ENCODE measurements around the gene IGFN1.

GRCh38 chr1:201253411-201253810, 62.8 kb downstream of the IGFN1 start:
- TF ChIP-seq CTCF (IDR thresholded peaks at IDR 0.05 in 8 of 11, conservative IDR thresholded peaks at IDR 0.05 in 3 of 11) (no peak), POLR2A (IDR thresholded peaks at IDR 0.05) (no peak)
